SK-N-MC (cell line): ENCODE measurements around the gene CPSF7.

Experiments used
- EZH2 ChIP-seq: fragments of 200-600 bp; sonication (generic); IDR thresholded peaks from one replicate; pipeline ENCODE4 v1.6.1; 2017; ENCODE audit warnings: antibody characterized with exemption
- POLR2AphosphoS5 ChIP-seq: IDR thresholded peaks from 2 replicates; pipeline ENCODE4 v1.6.1; 2012; ENCODE audit warnings: mild to moderate bottlenecking, low read depth, low read length, borderline replicate concordance

- no peak for TF ChIP-seq EZH2
- TF ChIP-seq POLR2AphosphoS5 = no peak
Observed at GRCh38 chr11:61367406-61367805, 62.4 kb downstream of the CPSF7 start.
